Posterior cingulate gyrus (tissue), 11 donors: ENCODE results near the gene AAK1.
"Not testable (repeated sequence)": the region's sequence is repeated elsewhere in the genome, so short reads cannot be mapped to it uniquely, and the experiment has no call there.

ENCODE experiments used
- DNase-seq, 10 donors: peaks; one replicate each; pipeline versions ENCODE4 v3.0.0 to v3.0.0-alpha.2; 2020 to 2021; ENCODE audit warnings: mixed read lengths in 3 of 10
- intact Hi-C: fragments of 100-400 bp; cut with DNase I; formaldehyde crosslinking; loops from one replicate; pipeline ENCODE4 v1.15.1; 2023

The AAK1 gene

GRCh38 chr2:69578198-69578540, 65.4 kb downstream of the AAK1 start:
- intact Hi-C loops = no loop called here
- DNase-seq = no peak

- intact Hi-C loops = no loop called here
- DNase-seq = no peak
Observed at GRCh38 chr2:69577467-69578197, 65.9 kb downstream of the AAK1 start.

- peak in 1 of 10 donors; percentile 82 for DNase-seq
- intact Hi-C loops = no loop called here
Observed at GRCh38 chr2:69576880-69577279, 66.7 kb downstream of the AAK1 start.

GRCh38 chr2:69575926-69576325, 67.6 kb downstream of the AAK1 start:
- no peak for DNase-seq

GRCh38 chr2:69575371-69575770, 68.2 kb downstream of the AAK1 start:
- intact Hi-C loops, DNase-seq: not testable (repeated sequence)

More at GRCh38 chr2:69575926-69576325, 67.6 kb downstream of the AAK1 start:
- intact Hi-C loops = no loop called here

GRCh38 chr2:69572641-69573040, 70.9 kb downstream of the AAK1 start:
- DNase-seq = no peak
- intact Hi-C loops = no loop called here

GRCh38 chr2:69571189-69571588, 72.3 kb downstream of the AAK1 start:
- intact Hi-C loops = no loop called here
- DNase-seq = no peak

- no peak for DNase-seq
- intact Hi-C loops = no loop called here
Observed at GRCh38 chr2:69570474-69570873, 73.1 kb downstream of the AAK1 start.

GRCh38 chr2:69567909-69568300, 75.6 kb downstream of the AAK1 start:
- intact Hi-C loops = no loop called here
- DNase-seq = no peak

GRCh38 chr2:69567157-69567908, 76.2 kb downstream of the AAK1 start:
- no peak for DNase-seq
- intact Hi-C loops = no loop called here

- intact Hi-C loops = no loop called here
- DNase-seq = no peak
Observed at GRCh38 chr2:69566669-69567068, 76.9 kb downstream of the AAK1 start.

- peak in 8 of 10 donors; percentile 42 to 94 (median 71) for DNase-seq
Observed at GRCh38 chr2:69565431-69565839, 78.1 kb downstream of the AAK1 start.

GRCh38 chr2:69564604-69565003, 78.9 kb downstream of the AAK1 start:
- DNase-seq = no peak
- intact Hi-C loops = no loop called here

More at GRCh38 chr2:69565431-69565839, 78.1 kb downstream of the AAK1 start:
- intact Hi-C loops = no loop called here

- intact Hi-C loops = no loop called here
- no peak for DNase-seq
Observed at GRCh38 chr2:69563021-69563420, 80.5 kb downstream of the AAK1 start.

GRCh38 chr2:69561101-69561500, 82.4 kb downstream of the AAK1 start:
- intact Hi-C loops = no loop called here

GRCh38 chr2:69560147-69560482, 83.4 kb downstream of the AAK1 start:
- intact Hi-C loops = no loop called here
- no peak for DNase-seq

More at GRCh38 chr2:69561101-69561500, 82.4 kb downstream of the AAK1 start:
- no peak for DNase-seq

GRCh38 chr2:69559442-69560146, 83.9 kb downstream of the AAK1 start:
- DNase-seq = no peak
- intact Hi-C loops = loop anchor here (2.0 kb wide), 1 partner anchor 155 kb away; no protein-coding TSS in a partner anchor

- intact Hi-C loops = no loop called here
Observed at GRCh38 chr2:69556008-69556407, 87.5 kb downstream of the AAK1 start.

GRCh38 chr2:69554981-69555380, 88.6 kb downstream of the AAK1 start:
- intact Hi-C loops = no loop called here
- no peak for DNase-seq

More at GRCh38 chr2:69556008-69556407, 87.5 kb downstream of the AAK1 start:
- no peak for DNase-seq

- intact Hi-C loops = no loop called here
- no peak for DNase-seq
Observed at GRCh38 chr2:69554568-69554967, 89.0 kb downstream of the AAK1 start.

- intact Hi-C loops = no loop called here
- DNase-seq = no peak
Observed at GRCh38 chr2:69553991-69554390, 89.5 kb downstream of the AAK1 start.
